Hepatic stellate cell (primary cell): ENCODE data around the gene CAVIN2.
A peak's percentile ranks its signal among the peaks of the same experiment; 100 is the strongest.

Source experiments
- DNase-seq: peaks from one replicate; pipeline ENCODE4 v3.0.0; 2011; ENCODE audit warnings: low spot score

CAVIN2 gene

GRCh38 chr2:191839918-191840804 is 6.7 kb downstream of the CAVIN2 start:
- DNase-seq, result no peak

GRCh38 chr2:191838526-191838925 is 8.4 kb downstream of the CAVIN2 start:
- DNase-seq, result no peak

- DNase-seq, result no peak
Observed at GRCh38 chr2:191836853-191837769, 9.8 kb downstream of the CAVIN2 start.

- DNase-seq, result no peak
Observed at GRCh38 chr2:191836471-191836852, 10.4 kb downstream of the CAVIN2 start.

- peak; percentile 11 for DNase-seq
Observed at GRCh38 chr2:191835539-191836350, 11.1 kb downstream of the CAVIN2 start.

- no peak for DNase-seq
Observed at GRCh38 chr2:191835100-191835499, 11.8 kb downstream of the CAVIN2 start.

- no peak for DNase-seq
Observed at GRCh38 chr2:191833356-191833755, 13.5 kb downstream of the CAVIN2 start.

- DNase-seq, result no peak
Observed at GRCh38 chr2:191832668-191833067, 14.2 kb downstream of the CAVIN2 start.

GRCh38 chr2:191831410-191831994 is 15.4 kb downstream of the CAVIN2 start:
- no peak for DNase-seq

- DNase-seq, result no peak
Observed at GRCh38 chr2:191824398-191824797, 22.5 kb downstream of the CAVIN2 start.

- DNase-seq, result no peak
Observed at GRCh38 chr2:191821078-191821477, 25.8 kb downstream of the CAVIN2 start.

- DNase-seq, result peak; percentile 23
Observed at GRCh38 chr2:191818725-191819350, 28.1 kb downstream of the CAVIN2 start.

- DNase-seq, result no peak
Observed at GRCh38 chr2:191818133-191818532, 28.8 kb downstream of the CAVIN2 start.

GRCh38 chr2:191815010-191815409 is 31.9 kb downstream of the CAVIN2 start:
- no peak for DNase-seq

- no peak for DNase-seq
Observed at GRCh38 chr2:191813943-191814342, 32.9 kb downstream of the CAVIN2 start.

- peak; percentile 20 for DNase-seq
Observed at GRCh38 chr2:191811807-191812602, 34.9 kb downstream of the CAVIN2 start.

GRCh38 chr2:191806396-191806795 is 40.5 kb downstream of the CAVIN2 start:
- no peak for DNase-seq

GRCh38 chr2:191804766-191805165 is 42.1 kb downstream of the CAVIN2 start:
- no peak for DNase-seq

GRCh38 chr2:191803007-191803406 is 43.9 kb downstream of the CAVIN2 start:
- no peak for DNase-seq

GRCh38 chr2:191802180-191802579 is 44.7 kb downstream of the CAVIN2 start:
- no peak for DNase-seq
